HG03354 (cell line): ENCODE measurements around the gene RAET1E.
"Not testable (repeated sequence)": the region's sequence is repeated elsewhere in the genome, so short reads cannot be mapped to it uniquely, and the experiment has no call there.

Experiments
- ATAC-seq: cut with Tn5 transposase; IDR thresholded peaks from one replicate; pipeline ENCODE4 v1.9.1; 2021; ENCODE audit warnings: mild to moderate bottlenecking; ENCODE audit not compliant: unreplicated experiment, poor library complexity, severe bottlenecking

RAET1E gene

DNA sequence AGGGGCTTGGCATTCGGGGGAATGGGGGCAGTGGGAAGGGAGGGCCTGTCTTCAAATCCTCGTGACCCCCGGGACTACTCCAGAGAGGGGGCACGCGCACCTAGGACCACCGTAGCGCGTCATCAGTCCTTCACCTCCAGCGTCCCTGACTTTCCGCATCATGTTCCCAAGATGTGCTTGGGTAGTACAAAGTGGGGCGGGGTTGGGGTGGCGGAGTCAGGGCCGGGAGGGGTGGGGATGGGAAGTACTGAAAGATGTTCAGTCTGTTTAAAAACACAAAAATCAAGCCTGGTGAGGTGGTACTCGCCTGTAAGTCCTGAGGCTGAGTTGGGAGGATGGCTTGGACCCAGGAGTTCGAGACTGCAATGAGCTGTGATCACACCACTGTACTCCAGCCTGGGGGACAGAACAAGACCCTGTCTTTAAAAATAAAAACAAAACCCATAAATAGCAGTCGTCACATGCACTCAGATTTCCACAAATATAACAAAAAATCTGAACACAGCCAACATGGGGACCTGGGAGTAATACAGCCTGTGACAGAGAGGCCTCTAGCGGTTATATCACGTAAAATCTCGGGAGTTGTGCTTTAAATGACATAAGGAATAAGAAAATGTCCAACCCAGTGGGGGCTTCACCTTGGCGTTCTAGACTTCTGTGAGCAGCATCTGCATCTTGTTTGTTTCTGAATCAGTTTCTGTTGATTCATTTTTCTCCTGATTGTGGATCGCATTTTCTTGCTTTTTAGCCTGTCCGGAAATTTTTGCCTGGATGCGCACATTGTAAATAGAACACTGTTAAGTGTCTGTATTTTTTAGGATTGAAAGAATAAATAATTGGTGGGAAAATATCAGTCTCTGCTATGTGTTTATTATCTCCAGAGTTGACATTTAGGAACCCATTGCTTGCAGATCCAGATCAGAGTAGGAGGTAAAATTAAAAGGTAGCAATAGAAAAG is 33.1 kb downstream of the RAET1E start:
- ATAC-seq = peak; percentile 39

DNA sequence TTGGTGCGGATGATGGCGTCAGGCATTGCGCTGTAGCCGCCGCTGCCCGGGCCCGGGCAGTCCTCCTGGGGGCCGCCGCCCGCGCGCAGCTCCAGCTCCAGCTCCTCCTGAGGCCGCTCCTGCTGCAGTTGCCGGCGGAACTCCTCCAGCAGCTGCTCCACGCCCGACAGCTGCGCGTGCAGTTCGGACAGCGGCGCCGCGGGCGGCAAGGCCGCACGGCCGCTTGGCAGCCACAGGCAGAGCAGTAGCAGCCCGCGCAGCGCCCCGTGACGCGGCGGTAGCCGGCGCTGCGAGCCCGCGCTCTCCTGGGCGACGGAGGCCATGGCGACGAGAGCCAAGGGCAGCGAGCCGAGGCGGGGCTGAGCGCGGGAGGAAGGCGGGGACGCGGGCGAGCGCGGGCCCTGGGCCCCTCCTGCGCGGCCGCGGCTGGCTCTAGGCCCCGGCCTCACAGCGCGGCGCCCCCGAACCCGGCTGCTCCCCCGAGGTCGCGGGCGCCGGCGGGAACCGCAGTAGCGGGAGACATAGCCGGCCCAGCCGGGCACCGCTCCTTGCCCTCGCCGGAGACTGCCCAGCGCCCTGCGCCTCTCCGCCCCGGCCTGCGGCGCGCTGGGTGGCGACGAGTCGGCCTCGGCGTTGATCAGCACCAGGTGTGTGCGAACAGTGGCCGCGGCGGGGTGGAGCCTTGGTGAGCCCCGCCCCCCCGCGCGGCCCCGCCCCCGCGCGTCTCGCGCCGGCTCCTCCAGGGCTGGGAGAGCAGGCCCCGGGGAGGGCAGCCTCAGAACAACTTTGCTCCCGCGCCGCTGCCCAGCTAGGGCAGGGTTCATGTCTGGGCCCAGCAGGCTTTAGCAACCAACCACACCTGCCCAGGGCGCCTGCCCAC is 34.0 kb downstream of the RAET1E start, which contains the start of gene LRP11:
TSS of gene LRP11 (minus strand) at position 662 of the 880 bp plus-strand sequence. CDS start at position 323, 339 bp downstream.
- peak; percentile 88 for ATAC-seq

DNA sequence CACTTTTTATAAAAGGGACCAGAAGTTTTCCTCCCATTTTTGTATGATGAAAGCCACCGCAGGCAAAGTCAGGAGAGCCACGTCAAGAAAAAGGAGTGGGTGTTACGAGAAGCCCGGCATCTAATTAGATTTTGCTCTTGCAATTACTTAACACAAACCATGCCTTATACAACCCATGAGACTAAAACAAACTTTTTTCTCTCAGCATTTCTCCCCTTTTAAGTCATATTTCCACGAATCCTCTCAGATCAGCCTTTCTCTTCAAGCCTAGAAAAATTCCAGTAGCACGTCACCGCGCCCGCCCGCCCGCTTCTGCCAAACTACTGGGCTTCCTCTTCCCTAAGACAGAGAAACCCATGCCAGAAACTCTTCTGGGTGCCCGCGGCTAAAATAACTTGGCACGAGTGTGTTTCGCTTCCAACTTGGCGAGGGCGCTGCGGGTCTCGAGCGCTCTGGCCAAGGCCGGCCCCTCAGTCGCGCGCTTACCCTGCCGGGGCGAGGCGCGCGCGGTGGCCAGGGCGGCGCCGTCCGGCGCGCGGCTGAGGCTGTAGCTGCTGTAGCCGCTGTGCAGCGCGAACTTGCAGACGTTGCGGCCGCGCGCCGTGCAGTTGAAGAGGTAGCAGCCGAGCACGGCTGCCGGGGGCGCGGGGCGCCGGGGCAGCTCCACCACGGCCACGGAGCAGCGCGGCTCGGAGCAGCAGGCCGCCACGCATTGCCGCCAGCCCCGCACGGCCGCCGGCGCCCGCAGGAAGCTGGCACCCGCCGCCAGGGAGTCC is 34.8 kb downstream of the RAET1E start:
- peak; percentile 43 for ATAC-seq

DNA sequence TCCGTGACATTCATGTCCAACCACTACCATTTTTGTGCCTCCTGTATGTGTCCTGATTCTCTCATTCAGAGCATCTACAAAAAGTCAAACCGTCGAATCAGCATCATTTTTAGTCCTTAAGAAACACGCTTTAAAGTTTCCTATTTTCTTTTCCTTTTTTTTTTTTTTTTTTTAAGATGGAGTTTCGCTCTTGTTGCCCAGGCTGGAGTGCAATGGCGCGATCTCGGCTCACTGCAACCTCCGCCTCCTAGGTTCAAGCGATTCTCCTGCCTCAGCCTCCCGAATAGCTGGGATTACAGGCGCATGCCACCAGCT is 35.5 kb downstream of the RAET1E start:
- not testable (repeated sequence) for ATAC-seq

DNA sequence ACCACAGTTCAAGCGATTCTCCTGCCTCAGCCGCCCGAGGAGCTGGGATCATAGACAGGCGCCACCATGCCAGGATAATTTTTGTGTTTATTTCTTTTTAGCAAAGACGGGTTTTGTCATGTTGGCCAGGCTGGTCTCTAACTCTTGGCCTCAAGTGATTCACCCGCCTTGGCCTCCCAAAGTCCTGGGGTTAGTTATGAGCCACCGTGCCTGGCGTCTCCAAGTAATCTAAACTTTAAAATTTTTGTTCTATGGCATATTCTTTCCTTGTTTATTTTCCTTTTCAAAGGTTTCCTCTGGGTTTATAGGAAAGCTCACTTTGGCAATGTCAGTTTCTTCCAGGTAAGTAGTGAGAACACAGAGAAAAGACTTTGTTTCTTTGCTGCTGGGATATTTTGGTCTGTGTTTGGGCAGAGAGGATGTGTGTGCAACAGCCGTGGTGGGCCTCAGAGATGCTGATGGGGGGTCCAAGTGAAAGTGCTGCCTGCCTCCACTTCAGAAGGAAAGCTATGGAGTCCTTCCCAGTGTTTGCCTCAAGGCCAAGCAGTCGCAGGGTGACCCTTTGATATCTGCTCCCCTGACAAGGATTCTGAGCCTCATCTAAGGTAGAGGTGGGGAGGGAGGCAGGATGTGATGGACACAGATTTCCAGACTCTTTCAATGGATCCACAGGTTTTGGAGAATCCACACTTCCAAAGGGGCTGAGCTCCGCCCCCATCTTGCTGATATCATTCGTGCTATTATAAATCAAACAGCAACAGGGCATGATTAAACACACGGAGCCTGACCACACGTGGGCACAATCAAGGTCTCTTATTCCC is 36.1 kb downstream of the RAET1E start:
- ATAC-seq = no peak

DNA sequence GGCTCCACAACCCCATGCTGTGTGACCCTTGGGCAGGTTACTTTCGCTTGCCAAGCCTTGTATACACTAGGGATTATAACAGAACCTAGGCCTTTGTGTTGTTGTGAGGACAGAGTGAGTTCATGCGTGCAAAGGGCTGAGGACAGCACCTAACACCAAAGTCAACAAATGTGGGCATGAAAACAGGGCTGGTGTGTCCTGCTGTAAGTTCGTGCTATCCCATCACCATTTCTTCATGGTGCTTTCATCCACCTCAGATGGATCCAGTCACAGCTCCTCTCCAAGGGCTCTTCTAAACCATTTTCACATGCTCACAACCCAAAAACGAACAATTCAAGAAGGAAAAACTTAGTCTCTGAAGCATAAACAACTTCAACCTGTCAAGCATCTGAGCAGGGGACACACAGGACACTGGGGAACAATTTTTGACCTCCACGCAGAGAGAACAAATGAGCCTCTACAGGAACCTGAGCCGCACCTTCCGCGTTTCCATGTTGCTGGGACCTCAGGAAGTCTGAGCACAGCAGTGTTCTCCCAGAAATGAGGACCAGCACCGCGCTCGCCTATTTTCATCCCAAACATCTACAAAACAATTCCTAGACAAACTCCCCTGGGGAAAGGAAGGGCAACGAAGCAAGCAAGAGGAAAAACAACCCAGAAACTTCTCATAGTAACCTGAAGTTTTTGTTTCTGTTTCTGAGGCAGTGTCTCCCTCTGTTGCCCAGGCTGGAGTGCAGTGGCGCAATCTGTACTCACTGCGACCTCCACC is 36.9 kb downstream of the RAET1E start:
- ATAC-seq = no peak

DNA sequence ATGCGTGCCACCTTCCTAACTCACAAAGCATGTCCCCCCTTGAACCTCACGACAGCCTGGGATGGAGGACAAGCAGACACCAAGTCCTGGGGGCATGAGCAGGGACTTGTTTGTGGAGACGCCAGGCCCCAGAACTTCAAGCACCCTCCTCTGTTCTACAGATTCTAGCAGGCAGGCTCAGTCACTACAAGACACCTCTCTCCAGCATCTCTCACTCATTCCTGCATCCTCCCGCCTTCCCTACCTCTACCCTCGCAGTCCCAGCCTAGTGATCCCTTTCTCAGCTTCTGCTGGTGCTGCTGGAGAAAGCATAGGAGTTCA is 37.4 kb downstream of the RAET1E start:
- no peak for ATAC-seq

DNA sequence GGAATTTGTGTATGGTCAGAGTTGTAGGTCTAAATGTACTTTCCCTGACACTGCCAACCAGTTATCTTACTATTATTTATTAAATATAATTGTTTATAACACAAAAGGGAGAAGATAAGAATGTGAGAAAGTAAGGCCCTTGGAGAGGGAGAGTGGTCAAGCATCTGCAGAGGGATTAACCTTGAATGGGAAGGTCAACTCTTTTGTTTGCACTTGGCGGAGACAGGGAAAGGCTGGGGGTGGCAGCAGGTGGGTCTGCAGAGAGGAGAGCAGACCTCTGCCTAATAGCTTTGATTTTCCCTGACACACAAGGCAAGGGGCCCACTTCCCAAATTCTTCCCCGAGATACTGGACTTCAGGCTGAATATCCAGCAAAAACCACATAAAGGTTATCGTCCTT is 38.0 kb downstream of the RAET1E start:
- no peak for ATAC-seq

DNA sequence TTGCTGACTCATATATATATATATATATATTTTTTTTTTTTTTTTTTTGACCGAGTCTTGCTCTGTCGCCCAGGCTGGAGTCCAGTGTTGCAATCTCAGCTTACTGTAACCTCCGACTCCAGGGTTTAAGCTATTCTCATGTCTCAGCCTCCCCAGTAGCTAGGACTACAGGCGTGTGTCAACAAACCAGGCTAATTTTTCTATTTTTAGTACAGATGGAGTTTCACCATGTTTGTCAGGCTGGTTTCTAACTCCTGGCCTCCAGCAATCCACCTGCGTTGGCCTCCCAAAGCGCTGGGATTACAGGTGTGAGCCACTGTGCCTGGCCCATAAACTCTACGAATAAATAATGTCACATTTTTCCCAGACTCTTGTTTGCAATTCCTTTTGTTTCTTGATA is 38.5 kb downstream of the RAET1E start:
- no peak for ATAC-seq

DNA sequence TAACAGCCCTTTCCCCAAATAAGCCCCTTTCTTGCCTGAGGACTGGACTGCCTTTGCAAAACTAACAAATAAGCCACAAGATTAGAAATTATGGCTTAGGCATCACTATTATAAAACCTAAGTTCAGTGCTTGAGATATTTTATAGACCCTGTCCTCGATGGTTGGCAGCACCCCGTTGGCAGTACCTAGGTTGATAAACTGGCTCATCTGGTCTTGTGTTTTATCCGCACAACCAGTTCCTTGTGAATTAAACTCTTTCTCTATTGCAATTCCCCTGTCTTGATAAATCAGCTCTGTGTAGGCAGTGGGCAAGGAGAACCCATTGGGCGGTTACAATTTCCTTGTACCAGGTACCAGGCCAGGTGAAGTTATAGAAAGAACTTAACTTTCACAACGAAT is 40.4 kb downstream of the RAET1E start:
- no peak for ATAC-seq

DNA sequence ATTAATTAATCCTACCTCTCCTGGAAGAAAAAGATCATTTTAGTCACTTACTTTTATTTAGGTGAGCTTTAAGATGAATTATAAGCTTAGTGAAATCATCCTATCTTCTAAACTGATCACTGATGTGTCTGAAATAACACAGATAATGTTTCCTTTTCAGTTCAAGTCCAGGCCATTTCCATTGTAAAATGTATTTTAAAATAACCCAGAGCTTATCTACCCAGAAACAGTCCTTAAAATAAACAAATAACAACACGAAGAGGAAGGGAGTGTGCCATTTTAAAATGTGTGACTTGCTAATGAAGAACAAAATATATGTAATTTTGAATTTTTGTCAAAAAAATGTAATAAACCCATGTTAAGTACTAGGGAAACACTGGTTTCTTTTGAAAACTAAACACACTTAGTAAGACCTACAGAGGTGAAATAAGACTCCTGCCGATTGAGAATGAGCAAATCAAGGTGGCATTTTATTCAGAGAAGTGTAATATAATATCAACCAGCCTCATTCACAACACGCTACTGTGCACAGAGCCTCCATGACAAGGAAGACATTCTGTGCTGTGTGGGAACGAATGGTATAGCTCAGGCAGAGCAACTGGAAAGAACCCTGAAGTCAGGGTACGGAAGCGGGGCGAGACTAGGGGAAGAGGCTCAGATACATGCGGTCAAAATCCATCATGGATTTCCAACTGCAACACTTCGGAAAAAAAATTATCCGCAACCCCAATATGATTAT is 41.5 kb downstream of the RAET1E start:
- ATAC-seq = no peak

DNA sequence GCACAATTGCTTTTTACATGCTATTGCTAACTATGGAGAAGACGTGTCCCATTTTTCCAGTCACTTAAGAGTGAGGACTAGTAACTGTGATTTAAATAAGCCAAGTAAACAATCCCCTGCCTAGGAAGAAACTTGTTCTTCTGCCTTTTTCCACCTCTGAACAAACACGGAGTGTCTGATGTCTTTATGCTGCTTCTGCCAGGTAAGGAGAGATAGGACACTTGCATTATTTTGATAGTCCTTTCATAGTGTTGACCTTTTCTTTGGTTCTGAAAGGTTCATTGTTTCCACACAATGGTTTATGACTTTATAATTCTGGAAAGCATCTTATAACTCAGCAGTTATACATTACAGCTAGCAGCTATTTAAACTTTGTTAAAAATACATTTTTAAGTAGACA is 42.2 kb downstream of the RAET1E start:
- no peak for ATAC-seq

DNA sequence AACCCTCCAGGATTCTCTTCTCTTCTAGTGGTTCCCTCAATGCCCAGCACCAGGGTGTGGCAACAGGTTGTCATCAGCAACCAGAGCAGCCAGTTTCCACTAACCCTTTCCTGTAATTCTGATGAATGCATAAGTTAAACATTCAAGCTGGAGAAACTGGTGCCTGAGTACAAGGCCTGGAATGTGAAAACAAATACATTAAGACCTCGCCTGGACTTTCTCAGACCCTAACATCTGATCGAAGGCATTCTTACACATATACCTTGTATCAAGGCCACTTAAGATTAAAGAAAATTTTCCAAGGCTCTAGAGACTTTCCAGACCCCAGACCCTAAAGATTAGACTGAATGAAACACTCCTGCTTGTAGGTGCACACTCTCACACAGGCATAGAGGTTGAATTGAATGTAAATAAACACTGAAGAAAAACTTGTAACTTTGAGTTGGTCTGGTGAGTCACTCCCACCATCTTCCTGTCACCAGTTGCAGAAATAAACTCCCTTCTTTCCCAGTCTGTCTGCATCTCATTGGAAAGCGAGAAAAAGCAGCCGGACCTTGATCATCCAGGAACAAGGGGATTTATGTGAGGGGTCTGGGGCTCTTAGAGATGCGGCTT is 42.8 kb downstream of the RAET1E start:
- ATAC-seq = no peak

DNA sequence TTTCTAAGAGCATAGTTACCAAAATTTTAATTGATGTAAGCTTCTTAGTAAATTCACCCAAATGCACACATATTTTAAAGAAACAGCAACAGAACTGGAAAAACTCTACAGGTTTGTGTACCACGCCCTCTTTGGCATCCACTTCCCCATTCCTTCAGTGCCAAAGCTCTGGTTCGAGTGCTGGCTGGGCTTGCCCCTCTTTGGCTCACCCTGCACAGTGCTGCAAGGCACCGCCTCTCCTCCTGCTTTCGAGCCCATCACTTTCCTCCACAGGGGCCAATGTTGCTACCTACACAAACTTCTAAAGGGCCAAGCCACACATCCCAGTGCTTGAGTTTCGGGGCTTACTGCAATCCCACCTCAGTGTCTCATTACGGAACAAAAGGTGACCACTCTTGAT is 43.4 kb downstream of the RAET1E start:
- no peak for ATAC-seq

DNA sequence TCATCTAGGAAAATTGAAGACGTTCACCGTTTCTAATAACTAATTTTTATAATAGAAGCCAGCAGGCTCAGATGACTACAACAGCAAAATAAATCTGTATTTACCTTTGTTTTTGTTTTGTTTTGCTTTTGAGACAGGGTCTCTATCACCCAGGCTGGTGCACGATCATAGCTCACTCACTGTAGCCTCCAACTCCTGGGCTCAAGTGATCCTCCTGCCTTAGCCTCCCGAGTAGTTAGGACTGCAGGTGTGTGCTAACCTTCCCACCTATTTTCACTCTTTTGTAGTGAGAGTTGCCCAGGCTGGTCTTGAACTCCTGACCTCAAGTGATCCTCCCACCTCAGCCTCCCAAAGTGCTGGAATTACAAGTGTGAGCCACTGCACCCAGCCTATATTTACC is 43.9 kb downstream of the RAET1E start:
- not testable (repeated sequence) for ATAC-seq

DNA sequence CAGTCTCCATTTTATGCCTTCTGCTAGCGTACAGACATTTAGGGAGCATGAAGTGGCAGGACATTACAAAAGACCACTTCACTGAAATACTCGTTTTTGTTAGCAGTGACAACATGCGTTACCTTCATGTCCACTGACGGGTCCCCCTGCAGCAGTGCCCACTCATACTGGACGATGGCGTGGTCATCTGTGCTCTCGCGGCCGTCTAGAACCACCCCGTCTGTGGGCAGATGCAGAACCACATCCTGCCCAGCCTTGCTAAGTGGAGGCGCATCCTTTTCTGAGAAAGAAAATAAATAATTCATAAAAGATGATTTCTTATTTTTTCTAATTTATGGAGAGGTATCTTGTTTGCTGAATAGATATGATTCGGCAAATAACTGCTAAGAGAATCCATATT is 45.0 kb downstream of the RAET1E start:
- no peak for ATAC-seq

DNA sequence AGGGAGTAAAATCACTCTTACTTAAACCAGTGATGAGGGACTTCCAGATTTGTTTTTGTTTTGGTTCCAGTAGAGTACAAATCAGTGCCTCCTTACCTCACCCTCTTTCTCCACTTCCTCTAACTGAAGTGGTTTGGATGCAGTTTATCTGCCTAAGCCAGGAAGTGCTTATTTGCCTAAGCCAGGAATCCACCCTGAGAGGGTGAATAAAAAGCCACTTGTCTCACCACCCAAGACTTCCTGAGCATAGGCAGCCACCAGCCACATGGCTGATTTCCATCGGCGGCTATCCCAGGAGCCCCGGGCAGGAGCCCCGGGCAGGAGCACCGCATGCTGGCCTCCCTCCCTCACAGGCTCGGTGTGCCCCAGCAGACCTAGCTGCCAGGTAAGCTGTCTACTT is 45.7 kb downstream of the RAET1E start:
- no peak for ATAC-seq
